ENCODE results near the gene NR2E3. TPM values are rescaled to one million over a fixed set of nuclear protein-coding genes. Genes with fewer than 3 reads are reported as not detected.

NR2E3 gene
- polyA plus RNA-seq, 1 donor from 2014 or later = not detected

DNA sequence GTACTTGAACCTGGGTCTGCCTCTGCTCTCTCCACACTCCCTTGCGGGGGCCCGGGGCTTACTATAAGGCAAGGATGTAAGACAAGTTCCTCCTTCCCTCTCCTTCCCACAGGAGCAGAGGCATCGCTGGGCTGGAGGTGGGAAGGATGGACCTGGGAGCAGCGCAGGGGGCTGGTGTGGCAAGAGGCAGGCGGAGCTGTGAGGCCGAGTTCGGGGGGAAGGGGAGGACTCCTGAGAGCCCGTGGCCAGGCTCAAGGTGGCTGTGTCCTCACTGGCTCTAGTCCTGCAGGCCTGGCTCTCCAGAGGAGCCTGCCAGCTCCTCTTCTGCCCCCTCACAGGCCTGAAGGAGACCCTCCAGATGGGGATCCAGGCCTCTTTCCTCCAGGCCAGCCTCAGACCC is 1.0 kb upstream of the NR2E3 start:
- no peak overlapping the region for H3K27ac ChIP-seq (ENCODE audit: low read length)
- no peaks in the 10 kb centered on the region for H3K36me3 ChIP-seq (ENCODE audit: insufficient read depth, low read length)
- H3K9ac ChIP-seq (ENCODE audit: low read length) = no peak overlapping the region
- H2AFZ ChIP-seq (ENCODE audit: low read depth, low read length) = no peak overlapping the region
- no peaks in the 10 kb centered on the region for H4K20me1 ChIP-seq (ENCODE audit: insufficient read depth)
- H3F3A ChIP-seq (ENCODE audit: insufficient read depth, low read length, poor library complexity, severe bottlenecking) = no peaks in the 10 kb centered on the region
- no peaks in the 10 kb centered on the region for H3K9me2 ChIP-seq (ENCODE audit: insufficient read depth, low read length)
- H3K79me2 ChIP-seq (replicated peaks; ENCODE audit: insufficient read depth, low read length) = no peaks in the 10 kb centered on the region
- TF ChIP-seq EP300 (conservative IDR thresholded peaks at IDR 0.05; ENCODE audit: poor library complexity, severe bottlenecking) = no peak
- TF ChIP-seq EZH2 (IDR thresholded peaks at IDR 0.05; ENCODE audit: borderline replicate concordance, insufficient read depth, low read length, poor library complexity, severe bottlenecking) = no peak
- H3K27me3 ChIP-seq (ENCODE audit: insufficient read depth, low read depth, low read length) = no peaks in the 10 kb centered on the region
- H3K4me3 ChIP-seq (ENCODE audit: low read length) = no peak overlapping the region
- H3K4me2 ChIP-seq (ENCODE audit: low read length) = no peak overlapping the region
- H3K9me3 ChIP-seq (ENCODE audit: low read length) = no peaks in the 10 kb centered on the region

GRCh38 chr15:71811036-71811736 is 832 bp downstream of the NR2E3 start:
- H3K27me3 ChIP-seq (ENCODE audit: insufficient read depth, low read depth, low read length) = no peaks in the 10 kb centered on the region
- H3K27ac ChIP-seq (ENCODE audit: low read length) = no peak overlapping the region
- no peak overlapping the region for H3K4me3 ChIP-seq (ENCODE audit: low read length)
- no peak overlapping the region for H2AFZ ChIP-seq (ENCODE audit: low read depth, low read length)
- H3F3A ChIP-seq (ENCODE audit: insufficient read depth, low read length, poor library complexity, severe bottlenecking) = no peaks in the 10 kb centered on the region
- no peaks in the 10 kb centered on the region for H3K9me3 ChIP-seq (ENCODE audit: low read length)
- H3K9ac ChIP-seq (ENCODE audit: low read length) = no peak overlapping the region
- no peak for TF ChIP-seq MXI1 (conservative IDR thresholded peaks at IDR 0.05; ENCODE audit: poor library complexity, severe bottlenecking)
- no peak for TF ChIP-seq CTCF (IDR thresholded peaks at IDR 0.05; ENCODE audit: poor library complexity, severe bottlenecking)
- TF ChIP-seq POLR2AphosphoS5 (IDR thresholded peaks at IDR 0.05) = no peak
- TF ChIP-seq, protein P1, sequence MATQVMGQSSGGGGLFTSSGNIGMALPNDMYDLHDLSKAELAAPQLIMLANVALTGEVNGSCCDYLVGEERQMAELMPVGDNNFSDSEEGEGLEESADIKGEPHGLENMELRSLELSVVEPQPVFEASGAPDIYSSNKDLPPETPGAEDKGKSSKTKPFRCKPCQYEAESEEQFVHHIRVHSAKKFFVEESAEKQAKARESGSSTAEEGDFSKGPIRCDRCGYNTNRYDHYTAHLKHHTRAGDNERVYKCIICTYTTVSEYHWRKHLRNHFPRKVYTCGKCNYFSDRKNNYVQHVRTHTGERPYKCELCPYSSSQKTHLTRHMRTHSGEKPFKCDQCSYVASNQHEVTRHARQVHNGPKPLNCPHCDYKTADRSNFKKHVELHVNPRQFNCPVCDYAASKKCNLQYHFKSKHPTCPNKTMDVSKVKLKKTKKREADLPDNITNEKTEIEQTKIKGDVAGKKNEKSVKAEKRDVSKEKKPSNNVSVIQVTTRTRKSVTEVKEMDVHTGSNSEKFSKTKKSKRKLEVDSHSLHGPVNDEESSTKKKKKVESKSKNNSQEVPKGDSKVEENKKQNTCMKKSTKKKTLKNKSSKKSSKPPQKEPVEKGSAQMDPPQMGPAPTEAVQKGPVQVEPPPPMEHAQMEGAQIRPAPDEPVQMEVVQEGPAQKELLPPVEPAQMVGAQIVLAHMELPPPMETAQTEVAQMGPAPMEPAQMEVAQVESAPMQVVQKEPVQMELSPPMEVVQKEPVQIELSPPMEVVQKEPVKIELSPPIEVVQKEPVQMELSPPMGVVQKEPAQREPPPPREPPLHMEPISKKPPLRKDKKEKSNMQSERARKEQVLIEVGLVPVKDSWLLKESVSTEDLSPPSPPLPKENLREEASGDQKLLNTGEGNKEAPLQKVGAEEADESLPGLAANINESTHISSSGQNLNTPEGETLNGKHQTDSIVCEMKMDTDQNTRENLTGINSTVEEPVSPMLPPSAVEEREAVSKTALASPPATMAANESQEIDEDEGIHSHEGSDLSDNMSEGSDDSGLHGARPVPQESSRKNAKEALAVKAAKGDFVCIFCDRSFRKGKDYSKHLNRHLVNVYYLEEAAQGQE (IDR thresholded peaks at IDR 0.05; ENCODE audit: borderline replicate concordance) = no peak
- no peak for TF ChIP-seq RAD21 (conservative IDR thresholded peaks at IDR 0.05)
- no peak for TF ChIP-seq EP300 (conservative IDR thresholded peaks at IDR 0.05; ENCODE audit: poor library complexity, severe bottlenecking)
- no peak for TF ChIP-seq EZH2 (IDR thresholded peaks at IDR 0.05; ENCODE audit: borderline replicate concordance, insufficient read depth, low read length, poor library complexity, severe bottlenecking)
- TF ChIP-seq SMC3 (conservative IDR thresholded peaks at IDR 0.05; ENCODE audit: poor library complexity) = no peak
- TF ChIP-seq TAF1 (IDR thresholded peaks at IDR 0.05; ENCODE audit: low read depth) = no peak
- no peaks in the 10 kb centered on the region for H3K79me2 ChIP-seq (replicated peaks; ENCODE audit: insufficient read depth, low read length)
- H3K9me2 ChIP-seq (ENCODE audit: insufficient read depth, low read length) = no peaks in the 10 kb centered on the region
- H4K20me1 ChIP-seq (ENCODE audit: insufficient read depth) = no peaks in the 10 kb centered on the region
- no peak overlapping the region for H3K4me2 ChIP-seq (ENCODE audit: low read length)
- no peaks in the 10 kb centered on the region for H3K36me3 ChIP-seq (ENCODE audit: insufficient read depth, low read length)
